BJ (cell line): ENCODE data around the gene CTNNBIP1. TPM values are rescaled to one million over a fixed set of nuclear protein-coding genes. Genes with fewer than 3 reads are reported as not detected.
A peak's percentile ranks its signal among the peaks of the same experiment; 100 is the strongest.

Experiments used
- CTCF ChIA-PET: fragments of 350-600 bp; formaldehyde crosslinking; extraction: SDS; loops from one replicate; lab custom pipeline; 2021; ENCODE audit warnings: antibody characterized with exemption, inconsistent platforms; lab: Yijun Ruan, JAX
- POLR2A ChIA-PET: fragments of 300-600 bp; sonication (Branson Sonifier 250); formaldehyde crosslinking; extraction: SDS; loops from one replicate; lab custom pipeline; 2021; ENCODE audit warnings: antibody characterized with exemption; lab: Charles Lee
- DNase-seq: peaks from one replicate; pipeline ENCODE4 v3.0.0-alpha.2; 2011; ENCODE audit warnings: low read depth
- H3K27me3 ChIP-seq: 2 replicates; pipeline ENCODE4 v1.6.0; 2011; ENCODE audit warnings: low read length; ENCODE audit not compliant: control insufficient read depth, insufficient read depth
- H3K36me3 ChIP-seq: 2 replicates; pipeline ENCODE4 v1.5.1; 2011; ENCODE audit warnings: low read length; ENCODE audit not compliant: control insufficient read depth, insufficient read depth
- H3K4me3 ChIP-seq: 2 replicates; pipeline ENCODE4 v1.5.1; 2011; ENCODE audit warnings: low read depth, mild to moderate bottlenecking, control low read depth, low read length
- polyA plus RNA-seq: library from polyadenylated mRNA; depleted of rRNA; stranded (reverse); fragments of >200 nt; gene quantifications from 2 replicates; pipeline ENCODE4 v1.2.3, GENCODE V29; 2011
- TF ChIP-seq, protein P1 (sequence below): IDR thresholded peaks from 2 replicates; pipeline ENCODE4 v1.5.1; 2011; ENCODE audit warnings: low read depth, mild to moderate bottlenecking, control low read depth, inconsistent platforms, low read length, moderate library complexity; ENCODE audit not compliant: insufficient read depth

CTNNBIP1 gene
- polyA plus RNA-seq, 1 experiment: 25.5 TPM

DNA sequence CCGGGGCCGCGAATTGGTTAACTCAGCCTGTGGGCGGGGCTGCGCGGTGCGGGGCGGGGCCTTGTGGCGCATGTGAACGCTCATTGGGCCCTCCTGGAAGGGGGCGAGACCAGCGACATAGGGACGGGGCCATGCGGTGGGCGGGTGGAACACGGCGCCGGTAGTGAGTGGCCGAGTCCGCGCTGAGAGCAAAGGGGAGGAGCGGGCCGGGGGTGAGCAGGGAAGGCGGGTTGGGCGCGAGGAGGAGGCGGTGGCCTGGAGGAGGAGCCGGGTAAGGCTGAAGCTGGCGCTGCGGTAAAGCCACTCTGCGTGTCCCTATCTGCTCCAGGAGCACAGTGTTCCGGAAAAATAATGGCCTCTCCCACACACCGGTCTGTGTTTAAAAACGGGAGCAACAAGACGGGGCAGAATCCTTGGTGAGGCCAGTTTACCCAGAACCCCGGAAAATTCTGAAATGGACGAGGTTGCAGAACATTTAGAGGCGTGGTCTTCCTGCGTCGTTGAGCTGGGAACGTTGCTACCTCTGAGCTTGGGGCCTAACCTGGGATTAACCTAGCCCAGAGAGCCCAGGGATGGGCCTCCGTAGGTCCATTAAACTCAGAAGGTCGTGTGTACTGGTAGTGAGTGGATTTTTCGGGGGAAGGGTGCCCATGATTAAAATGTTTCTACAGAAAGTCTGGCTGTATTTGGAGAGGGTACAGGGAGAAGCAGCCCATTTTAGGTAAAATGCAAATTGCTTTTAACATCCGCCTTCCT, 532 bp upstream of the CTNNBIP1 start:
- H3K36me3 ChIP-seq: no peaks in the 10 kb centered on the region
- ChIA-PET CTCF (interaction anchor here (0.8 to 1.8 kb wide), 3 partner anchors 33 to 39 kb away, joined by 3 to 8 read pairs (median 4); partner anchors contain the start of genes LZIC and NMNAT1), POLR2A (interaction anchor here (0.6 kb wide), 1 partner anchor 163 kb away, joined by 3 read pairs; no protein-coding TSS in a partner anchor)
- peak; percentile 89 for DNase-seq
- TF ChIP-seq, protein P1, sequence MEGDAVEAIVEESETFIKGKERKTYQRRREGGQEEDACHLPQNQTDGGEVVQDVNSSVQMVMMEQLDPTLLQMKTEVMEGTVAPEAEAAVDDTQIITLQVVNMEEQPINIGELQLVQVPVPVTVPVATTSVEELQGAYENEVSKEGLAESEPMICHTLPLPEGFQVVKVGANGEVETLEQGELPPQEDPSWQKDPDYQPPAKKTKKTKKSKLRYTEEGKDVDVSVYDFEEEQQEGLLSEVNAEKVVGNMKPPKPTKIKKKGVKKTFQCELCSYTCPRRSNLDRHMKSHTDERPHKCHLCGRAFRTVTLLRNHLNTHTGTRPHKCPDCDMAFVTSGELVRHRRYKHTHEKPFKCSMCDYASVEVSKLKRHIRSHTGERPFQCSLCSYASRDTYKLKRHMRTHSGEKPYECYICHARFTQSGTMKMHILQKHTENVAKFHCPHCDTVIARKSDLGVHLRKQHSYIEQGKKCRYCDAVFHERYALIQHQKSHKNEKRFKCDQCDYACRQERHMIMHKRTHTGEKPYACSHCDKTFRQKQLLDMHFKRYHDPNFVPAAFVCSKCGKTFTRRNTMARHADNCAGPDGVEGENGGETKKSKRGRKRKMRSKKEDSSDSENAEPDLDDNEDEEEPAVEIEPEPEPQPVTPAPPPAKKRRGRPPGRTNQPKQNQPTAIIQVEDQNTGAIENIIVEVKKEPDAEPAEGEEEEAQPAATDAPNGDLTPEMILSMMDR: no peak
- H3K4me3 ChIP-seq: peak overlapping the region; percentile 68
- H3K27me3 ChIP-seq: no peaks in the 10 kb centered on the region

DNA sequence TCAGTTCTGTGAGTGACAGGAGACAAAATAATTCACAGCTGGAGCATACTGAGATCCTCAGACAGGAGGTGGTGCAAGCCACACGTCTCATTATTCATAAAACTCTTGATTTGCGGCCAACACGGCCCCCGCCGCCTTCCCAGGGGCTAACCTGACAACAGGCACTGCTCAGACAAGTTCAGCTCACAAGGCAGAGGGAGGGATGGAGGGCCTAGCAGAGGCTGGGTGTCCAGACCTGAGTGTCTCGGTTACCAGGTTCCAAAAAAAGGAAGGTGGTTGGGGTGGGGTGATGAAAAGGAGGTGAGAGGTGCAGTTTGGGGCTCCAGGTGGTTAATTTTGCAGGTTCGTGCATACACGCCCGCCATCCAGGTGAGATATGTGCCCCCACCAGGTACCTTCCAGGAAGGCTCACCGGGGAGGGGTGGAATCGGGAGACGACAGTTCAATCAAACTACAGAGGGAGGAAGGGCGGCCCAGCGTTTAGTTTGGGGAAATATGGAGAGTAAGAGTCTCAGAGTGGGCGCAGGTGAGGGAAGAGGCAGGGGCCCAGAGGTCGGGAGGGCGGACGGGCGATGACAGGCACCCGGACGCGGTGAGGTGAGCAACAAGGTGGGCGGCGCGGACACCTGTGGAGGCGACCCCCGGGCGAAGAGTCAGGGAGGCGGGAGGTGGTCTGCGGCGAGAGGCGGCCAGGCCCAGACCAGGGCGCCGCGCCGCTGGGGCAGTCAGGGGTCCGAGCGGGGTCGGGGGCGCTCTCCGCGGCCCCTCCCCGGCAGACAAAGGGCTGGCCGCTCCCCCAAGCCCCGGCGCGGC, 629 bp downstream of the CTNNBIP1 start:
- ChIA-PET CTCF (interaction anchor here (0.9 kb wide), 1 partner anchor 34 kb away, joined by 3 read pairs; the partner anchor contains the start of genes LZIC and NMNAT1), POLR2A (interaction anchor here (0.5 to 0.6 kb wide), 2 partner anchors 302 to 877 kb away, joined by 3 read pairs; no protein-coding TSS in a partner anchor)

DNA sequence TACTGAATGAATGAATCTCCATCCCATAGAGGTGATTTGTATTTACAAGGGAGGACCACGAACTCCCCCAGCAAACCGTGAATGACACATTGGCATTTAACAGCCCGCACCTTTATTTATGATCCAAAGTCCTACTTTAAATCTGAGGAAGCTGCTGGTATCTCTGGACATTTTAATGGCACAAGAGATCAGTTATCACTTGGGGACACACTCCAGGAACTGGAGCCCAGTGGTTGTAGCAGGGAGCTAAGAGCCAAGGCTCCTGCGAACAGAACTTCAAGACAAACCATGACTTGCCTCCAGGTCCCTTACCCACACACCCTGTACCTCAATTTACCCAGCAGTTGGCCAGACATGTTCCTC, 1.2 kb downstream of the CTNNBIP1 start:
- Histone ChIP-seq H3K36me3 (no peaks in the 10 kb centered on the region), H3K27me3 (no peaks in the 10 kb centered on the region), H3K4me3 (peak overlapping the region; percentile 91)
- CTCF ChIA-PET: interaction anchor here (0.9 kb wide), 1 partner anchor 34 kb away, joined by 3 read pairs; the partner anchor contains the start of genes LZIC and NMNAT1
- TF ChIP-seq, protein P1: no peak
- DNase-seq: no peak
- POLR2A ChIA-PET: interaction anchor here (0.5 to 0.6 kb wide), 2 partner anchors 303 to 877 kb away, joined by 3 read pairs; no protein-coding TSS in a partner anchor

More for the DNA sequence above, 629 bp downstream of the CTNNBIP1 start:
- Histone ChIP-seq H3K27me3 (no peaks in the 10 kb centered on the region), H3K36me3 (no peaks in the 10 kb centered on the region), H3K4me3 (peak overlapping the region; percentile 91)
- TF ChIP-seq, protein P1: no peak
- DNase-seq: no peak

DNA sequence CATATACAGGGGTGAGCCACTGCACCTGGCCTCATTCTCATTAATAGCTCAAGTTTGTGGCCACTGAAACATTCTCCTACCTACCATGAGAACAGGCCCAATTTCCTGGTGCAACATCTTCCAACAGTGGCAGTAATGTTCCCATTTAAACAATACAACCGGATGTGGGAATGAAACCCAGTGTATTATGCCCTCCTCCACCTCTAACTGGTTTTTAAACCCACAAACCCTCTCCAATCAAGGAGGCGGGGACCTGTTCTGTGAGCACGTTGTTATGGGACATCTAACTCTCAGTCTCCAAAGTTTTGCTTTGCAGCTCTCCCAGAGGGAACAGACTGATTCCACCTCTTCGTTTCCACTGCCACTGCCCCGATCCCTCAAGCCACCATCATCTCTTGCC, 2.6 kb downstream of the CTNNBIP1 start:
- TF ChIP-seq, protein P1: no peak
- no peak for DNase-seq
- Histone ChIP-seq H3K4me3 (no peak overlapping the region), H3K27me3 (no peaks in the 10 kb centered on the region), H3K36me3 (no peaks in the 10 kb centered on the region)
- ChIA-PET CTCF (interaction anchor here (0.6 to 1.5 kb wide), 3 partner anchors 11 to 44 kb away, joined by 3 read pairs; no protein-coding TSS in a partner anchor), POLR2A (no interaction called here)
